MM.1S (cell line): ENCODE results near the gene DGKI.
"Not testable (repeated sequence)": the region's sequence is repeated elsewhere in the genome, so short reads cannot be mapped to it uniquely, and the experiment has no call there.

Source experiments
- DNase-seq: peaks from one replicate; pipeline ENCODE4 v3.0.0-alpha.2; 2015
- H2AFZ ChIP-seq: fragments of 300-600 bp; sonication (generic); 2 replicates; pipeline ENCODE4 v1.6.0; 2016; ENCODE audit warnings: antibody characterized with exemption, low read length
- H3F3A ChIP-seq: fragments of 300-600 bp; sonication (generic); 2 replicates; pipeline ENCODE4 v1.6.1; 2016; ENCODE audit warnings: mild to moderate bottlenecking, antibody characterized with exemption, low read length, moderate library complexity, mixed read lengths; ENCODE audit not compliant: insufficient read depth
- H3K27ac ChIP-seq: fragments of 300-600 bp; sonication (generic); 2 replicates; pipeline ENCODE4 v1.5.1; 2016; ENCODE audit warnings: mild to moderate bottlenecking, low read length
- H3K27me3 ChIP-seq: fragments of 300-600 bp; sonication (generic); replicated peaks from 2 replicates; pipeline ENCODE4 v1.6.0; 2016; ENCODE audit warnings: low read length; ENCODE audit not compliant: insufficient read depth
- H3K36me3 ChIP-seq: fragments of 300-600 bp; sonication (generic); replicated peaks from 2 replicates; pipeline ENCODE4 v1.6.1; 2016; ENCODE audit warnings: mild to moderate bottlenecking, low read length, mixed read lengths; ENCODE audit not compliant: insufficient read depth
- H3K4me1 ChIP-seq: fragments of 300-600 bp; sonication (generic); 2 replicates; pipeline ENCODE4 v1.6.1; 2016; ENCODE audit warnings: low read length, mixed read lengths
- H3K4me2 ChIP-seq: fragments of 300-600 bp; sonication (generic); 2 replicates; pipeline ENCODE4 v1.6.0; 2016; ENCODE audit warnings: low read depth, low read length
- H3K4me3 ChIP-seq: fragments of 300-600 bp; sonication (generic); 2 replicates; pipeline ENCODE4 v1.5.1; 2016; ENCODE audit warnings: low read length, mixed read lengths
- H3K79me2 ChIP-seq: fragments of 300-600 bp; sonication (generic); 2 replicates; pipeline ENCODE4 v1.6.1; 2016; ENCODE audit warnings: mixed run types, low read length, mixed read lengths
- H3K9ac ChIP-seq: fragments of 300-600 bp; sonication (generic); 2 replicates; pipeline ENCODE4 v1.6.1; 2016; ENCODE audit warnings: low read length, mixed read lengths
- H3K9me2 ChIP-seq: fragments of 300-600 bp; sonication (generic); replicated peaks from 2 replicates; pipeline ENCODE4 v1.6.1; 2016; ENCODE audit warnings: mild to moderate bottlenecking, low read length, mixed read lengths; ENCODE audit not compliant: insufficient read depth
- H3K9me3 ChIP-seq: fragments of 300-600 bp; sonication (generic); replicated peaks from 2 replicates; pipeline ENCODE4 v1.6.1; 2016; ENCODE audit warnings: mild to moderate bottlenecking, low read length, mixed read lengths; ENCODE audit not compliant: insufficient read depth
- H4K20me1 ChIP-seq: fragments of 300-600 bp; sonication (generic); 2 replicates; pipeline ENCODE4 v1.6.1; 2016; ENCODE audit warnings: mild to moderate bottlenecking, low read length, moderate library complexity, mixed read lengths; ENCODE audit not compliant: insufficient read depth
- EZH2 ChIP-seq: fragments of 300-600 bp; sonication (generic); optimal IDR thresholded peaks from 2 replicates; pipeline ENCODE3; 2017; ENCODE audit warnings: low read depth, mild to moderate bottlenecking, antibody characterized with exemption, low read length, mixed read lengths
- EZH2phosphoT487 ChIP-seq: fragments of 300-600 bp; sonication (generic); IDR thresholded peaks from 2 replicates; pipeline ENCODE4 v1.6.1; 2018; ENCODE audit warnings: antibody characterized with exemption, low read length
- TF ChIP-seq, protein P1 (sequence below): fragments of 300-600 bp; sonication (generic); IDR thresholded peaks from 2 replicates; pipeline ENCODE4 v1.5.1; 2016; ENCODE audit warnings: antibody characterized with exemption, low read length, mixed read lengths

Gene DGKI

DNA sequence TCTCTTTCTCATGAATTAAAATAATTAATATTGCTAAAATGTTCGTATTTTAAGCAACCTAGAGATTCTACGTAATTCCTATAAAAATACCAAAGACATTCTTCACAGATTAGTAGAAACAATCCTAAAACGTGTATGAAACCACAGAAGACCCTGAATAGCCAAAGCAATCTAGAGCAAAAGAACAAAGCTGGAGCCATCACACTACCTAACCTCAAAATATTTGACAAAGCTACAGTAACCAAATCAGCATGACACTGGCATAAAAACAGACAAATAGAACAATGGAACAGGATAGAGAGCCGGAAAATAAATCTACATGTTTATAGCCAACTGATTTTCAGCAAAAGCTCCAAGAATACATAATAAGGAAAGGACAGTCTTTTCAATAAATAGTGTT lies 397.8 kb downstream of the DGKI start:
- no peaks in the 10 kb centered on the region for H3K9me2 ChIP-seq
- H4K20me1 ChIP-seq, result no peaks in the 10 kb centered on the region
- no peaks in the 10 kb centered on the region for H3K9me3 ChIP-seq
- H3K9ac ChIP-seq, result no peak overlapping the region
- H3K27me3 ChIP-seq, result no peaks in the 10 kb centered on the region
- peaks cover 6% of the 10 kb centered on the region; the same call in 1 of the 2 replicates for H3K4me1 ChIP-seq
- H2AFZ ChIP-seq, result no peak overlapping the region
- no peak overlapping the region for H3K4me3 ChIP-seq
- no peak for DNase-seq
- TF ChIP-seq EZH2 (no peak), EZH2phosphoT487 (no peak)
- TF ChIP-seq, protein P1, sequence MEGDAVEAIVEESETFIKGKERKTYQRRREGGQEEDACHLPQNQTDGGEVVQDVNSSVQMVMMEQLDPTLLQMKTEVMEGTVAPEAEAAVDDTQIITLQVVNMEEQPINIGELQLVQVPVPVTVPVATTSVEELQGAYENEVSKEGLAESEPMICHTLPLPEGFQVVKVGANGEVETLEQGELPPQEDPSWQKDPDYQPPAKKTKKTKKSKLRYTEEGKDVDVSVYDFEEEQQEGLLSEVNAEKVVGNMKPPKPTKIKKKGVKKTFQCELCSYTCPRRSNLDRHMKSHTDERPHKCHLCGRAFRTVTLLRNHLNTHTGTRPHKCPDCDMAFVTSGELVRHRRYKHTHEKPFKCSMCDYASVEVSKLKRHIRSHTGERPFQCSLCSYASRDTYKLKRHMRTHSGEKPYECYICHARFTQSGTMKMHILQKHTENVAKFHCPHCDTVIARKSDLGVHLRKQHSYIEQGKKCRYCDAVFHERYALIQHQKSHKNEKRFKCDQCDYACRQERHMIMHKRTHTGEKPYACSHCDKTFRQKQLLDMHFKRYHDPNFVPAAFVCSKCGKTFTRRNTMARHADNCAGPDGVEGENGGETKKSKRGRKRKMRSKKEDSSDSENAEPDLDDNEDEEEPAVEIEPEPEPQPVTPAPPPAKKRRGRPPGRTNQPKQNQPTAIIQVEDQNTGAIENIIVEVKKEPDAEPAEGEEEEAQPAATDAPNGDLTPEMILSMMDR, result no peak
- H3K79me2 ChIP-seq, result no peaks in the 10 kb centered on the region
- no peaks in the 10 kb centered on the region for H3K36me3 ChIP-seq
- peak overlapping the region; percentile 7; the same call in 1 of the 2 replicates for H3K4me2 ChIP-seq
- H3F3A ChIP-seq, result no peaks in the 10 kb centered on the region
- no peak overlapping the region; the same call in 1 of the 2 replicates for H3K27ac ChIP-seq

DNA sequence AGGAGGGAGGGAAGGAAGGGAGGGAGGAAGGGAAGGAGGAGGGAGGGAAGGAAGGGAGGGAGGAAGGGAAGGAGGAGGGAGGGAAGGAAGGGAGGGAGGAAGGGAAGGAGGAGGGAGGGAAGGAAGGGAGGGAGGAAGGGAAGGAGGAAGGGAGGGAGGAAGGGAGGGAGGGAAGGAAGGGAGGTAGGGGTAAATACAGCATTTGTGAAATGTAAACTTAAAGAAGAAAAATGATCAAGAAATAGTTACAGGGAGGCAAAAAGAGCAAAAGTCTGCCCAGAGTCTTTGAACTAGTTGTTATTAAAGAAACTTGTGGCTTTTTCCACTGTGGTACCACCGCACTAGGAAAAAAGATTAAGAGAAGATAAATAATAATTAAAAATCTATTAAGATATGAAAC lies 398.2 kb downstream of the DGKI start:
- H3F3A ChIP-seq, H3K27me3 ChIP-seq, H3K79me2 ChIP-seq, H3K36me3 ChIP-seq, H3K4me2 ChIP-seq, H3K9ac ChIP-seq, H4K20me1 ChIP-seq, H3K9me2 ChIP-seq, H3K27ac ChIP-seq, DNase-seq, H3K4me1 ChIP-seq, H2AFZ ChIP-seq, H3K4me3 ChIP-seq, H3K9me3 ChIP-seq: not testable (repeated sequence)

DNA sequence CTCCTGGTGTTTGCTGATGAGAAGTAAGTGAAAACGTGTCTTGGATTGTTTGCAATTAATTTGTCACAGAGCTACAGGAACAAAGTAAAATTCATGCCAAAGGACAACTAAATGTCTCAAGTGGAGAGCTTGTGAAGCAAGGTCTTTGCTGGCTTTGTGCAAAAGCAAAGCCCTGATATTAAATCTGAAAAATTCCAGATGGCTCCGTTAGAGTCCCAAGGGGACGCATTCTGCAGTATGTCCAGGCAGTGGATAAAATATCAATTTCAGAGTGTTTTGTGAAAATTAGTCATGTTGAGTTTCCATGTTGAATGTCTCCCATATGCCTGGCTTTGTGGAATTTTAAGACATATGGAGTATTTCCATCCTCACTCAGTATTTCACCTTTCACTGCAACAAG lies 400.7 kb downstream of the DGKI start:
- no peak for DNase-seq
- Histone ChIP-seq H3K9me3 (no peaks in the 10 kb centered on the region), H3K4me3 (no peak overlapping the region), H2AFZ (no peak overlapping the region), H3F3A (no peaks in the 10 kb centered on the region), H3K4me2 (no peak overlapping the region), H3K9ac (no peak overlapping the region), H4K20me1 (no peaks in the 10 kb centered on the region), H3K79me2 (no peaks in the 10 kb centered on the region), H3K27me3 (no peaks in the 10 kb centered on the region), H3K36me3 (no peaks in the 10 kb centered on the region), H3K4me1 (peaks cover 6% of the 10 kb centered on the region; the same call in 1 of the 2 replicates), H3K9me2 (no peaks in the 10 kb centered on the region), H3K27ac (no peak overlapping the region)
- TF ChIP-seq EZH2phosphoT487, result no peak
- TF ChIP-seq, protein P1, result no peak
- TF ChIP-seq EZH2, result no peak

DNA sequence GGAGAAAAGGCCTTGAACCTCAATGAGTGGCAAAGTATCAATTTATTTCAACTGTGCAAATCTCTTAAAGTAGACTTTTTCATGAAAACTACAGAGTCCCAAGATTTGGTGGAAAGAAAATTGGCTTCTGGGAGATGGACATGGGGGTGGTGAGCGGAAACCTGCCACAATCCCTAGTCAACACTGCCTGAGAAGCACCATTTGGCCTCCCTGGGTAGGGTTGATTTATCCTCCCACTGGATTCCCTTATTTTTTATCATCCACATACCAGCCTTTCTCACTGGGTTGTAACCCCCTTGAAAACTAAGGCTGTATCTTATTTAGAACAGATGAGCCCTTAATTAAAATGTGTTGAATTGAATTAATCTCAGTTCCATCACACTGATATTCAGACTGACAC lies 401.5 kb downstream of the DGKI start:
- no peak overlapping the region for H3K9ac ChIP-seq
- no peak overlapping the region for H3K4me3 ChIP-seq
- H3K27me3 ChIP-seq, result no peaks in the 10 kb centered on the region
- H3K36me3 ChIP-seq, result no peaks in the 10 kb centered on the region
- H3K27ac ChIP-seq, result no peak overlapping the region
- H3K9me3 ChIP-seq, result no peaks in the 10 kb centered on the region
- no peaks in the 10 kb centered on the region for H3K9me2 ChIP-seq
- H2AFZ ChIP-seq, result no peak overlapping the region
- no peaks in the 10 kb centered on the region for H4K20me1 ChIP-seq
- H3F3A ChIP-seq, result no peaks in the 10 kb centered on the region
- TF ChIP-seq, protein P1, result no peak
- no peak for TF ChIP-seq EZH2
- TF ChIP-seq EZH2phosphoT487, result no peak
- H3K79me2 ChIP-seq, result no peaks in the 10 kb centered on the region
- peaks cover 6% of the 10 kb centered on the region; the same call in 1 of the 2 replicates for H3K4me1 ChIP-seq
- H3K4me2 ChIP-seq, result no peak overlapping the region
- DNase-seq, result no peak
